Measurements from ENCODE around the gene MAP7D3. TPM values are rescaled to one million over a fixed set of nuclear protein-coding genes. Genes with fewer than 3 reads are reported as not detected.

MAP7D3 gene
- total and polyA plus RNA-seq, 10 of the 15 experiments (the other 5 are each of a cell fraction or from before 2014, with no cell fraction given), result 9.1 to 24.0 (median 11.0) TPM

GRCh38 chrX:136171420-136171819, 79.8 kb downstream of the MAP7D3 start (continued):
- TF ChIP-seq CUX1 (IDR thresholded peaks at IDR 0.05; ENCODE audit: insufficient replicate concordance, low read depth, low read length) (no peak), YBX1 (IDR thresholded peaks at IDR 0.05) (no peak), NBN (IDR thresholded peaks at IDR 0.05) (no peak), BCL11A (IDR thresholded peaks at IDR 0.05; ENCODE audit: low read depth, low read length) (no peak)

- in situ Hi-C loops (cut with MboI), result no loop called here
- no peak for TF ChIP-seq ZBED1 (IDR thresholded peaks at IDR 0.05; ENCODE audit: borderline replicate concordance)
- TF ChIP-seq NFXL1 (IDR thresholded peaks at IDR 0.05; ENCODE audit: borderline replicate concordance), result no peak
- TF ChIP-seq ZNF207 (IDR thresholded peaks at IDR 0.05; ENCODE audit: borderline replicate concordance), result no peak
- no peak for TF ChIP-seq NKRF (conservative IDR thresholded peaks at IDR 0.05)
- no peak for TF ChIP-seq MXI1 (IDR thresholded peaks at IDR 0.05; ENCODE audit: low read depth, low read length)
- TF ChIP-seq ZNF592 (IDR thresholded peaks at IDR 0.05), result no peak
- no peak for TF ChIP-seq TCF12 (IDR thresholded peaks at IDR 0.05; ENCODE audit: low read depth, low read length)
Measured at GRCh38 chrX:136170139-136170800, 80.9 kb downstream of the MAP7D3 start.

More at GRCh38 chrX:136170139-136170800, 80.9 kb downstream of the MAP7D3 start:
- intact Hi-C loops (cut with micrococcal nuclease; ENCODE audit: unreplicated experiment), result no loop called here
- ATAC-seq (no peak), DNase-seq (ENCODE audit: low read depth, low spot score) (no peak), FAIRE-seq (no peak)
- POLR2A ChIA-PET, result no interaction called here
- SMC1A ChIA-PET (ENCODE audit: uncharacterized antibody, unreplicated experiment), result interaction anchor here (0.7 kb wide), 1 partner anchor 14 kb away, joined by 3 read pairs; no protein-coding TSS in a partner anchor
- CTCF ChIA-PET, result interaction anchor here (1.2 to 1.7 kb wide), 2 partner anchors 98 to 142 kb away, joined by 3 to 5 read pairs; no protein-coding TSS in a partner anchor
- H3K27me3 ChIP-seq (replicated peaks in 1 of 2; ENCODE audit: control insufficient read depth in 2 of 2, insufficient read depth in 2 of 2, low read length in 1 of 2), result no peaks in the 10 kb centered on the region; a peak in 1 of 4 replicates
- H3K36me3 ChIP-seq (ENCODE audit: control insufficient read depth in 2 of 2, insufficient read depth in 2 of 2, low read length in 1 of 2), result no peaks in the 10 kb centered on the region
- H3K9ac ChIP-seq (ENCODE audit: control insufficient read depth, insufficient read depth, low read length), result no peak overlapping the region
- H4K20me1 ChIP-seq (ENCODE audit: control insufficient read depth, insufficient read depth), result no peaks in the 10 kb centered on the region
- H3K4me2 ChIP-seq (ENCODE audit: control insufficient read depth, insufficient read depth), result no peak overlapping the region
- H2AFZ ChIP-seq (ENCODE audit: control insufficient read depth, low read depth, low read length), result no peak overlapping the region
- RAD21 ChIA-PET (ENCODE audit: unreplicated experiment), result no interaction called here
- no peaks in the 10 kb centered on the region for H3K79me2 ChIP-seq (ENCODE audit: control insufficient read depth, insufficient read depth, low read length)
- no peaks in the 10 kb centered on the region for H3K4me1 ChIP-seq (ENCODE audit: control insufficient read depth, insufficient read depth, low read length)
- H3K9me3 ChIP-seq (replicated peaks; ENCODE audit: control insufficient read depth, insufficient read depth, low read length), result no peaks in the 10 kb centered on the region
- no peak overlapping the region for H3K4me3 ChIP-seq
- WGBS (ENCODE audit: insufficient coverage, insufficient replicate concordance, low lambda C conversion rate, missing lambda C conversion rate), result 31% methylated on average over 9 of the region's 9 CpGs
- no peak overlapping the region for H3K27ac ChIP-seq (ENCODE audit: control insufficient read depth, insufficient read depth)
- no TSS peak for BruUV-seq (replicated peaks)

All from GM12878 (cell line).